GM19351 (cell line): ENCODE measurements around the gene PTPN3.

Source experiments
- ATAC-seq: cut with Tn5 transposase; IDR thresholded peaks from one replicate; pipeline ENCODE4 v1.9.1; 2021; ENCODE audit warnings: mild to moderate bottlenecking, moderate library complexity; ENCODE audit not compliant: unreplicated experiment

PTPN3 gene

DNA sequence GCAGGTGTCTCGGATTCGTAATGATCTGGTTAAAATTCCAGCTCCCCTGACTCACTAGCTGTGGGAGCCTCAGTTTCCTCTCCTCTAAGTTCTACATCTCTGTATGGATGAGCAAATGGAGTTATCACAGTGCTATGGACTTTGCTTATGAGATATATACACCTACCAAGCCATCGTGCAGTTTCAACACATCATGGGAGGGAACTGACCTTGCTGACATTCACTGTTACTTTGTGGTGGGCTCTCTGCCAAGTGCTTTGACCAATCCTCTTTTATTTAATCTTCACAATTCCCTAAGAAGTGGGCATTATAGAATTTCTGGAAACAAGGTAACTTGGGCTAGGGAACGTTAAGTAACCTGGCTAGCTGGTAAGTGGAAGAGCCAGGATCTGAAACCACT lies 70.2 kb downstream of the PTPN3 start:
- ATAC-seq, result no peak

DNA sequence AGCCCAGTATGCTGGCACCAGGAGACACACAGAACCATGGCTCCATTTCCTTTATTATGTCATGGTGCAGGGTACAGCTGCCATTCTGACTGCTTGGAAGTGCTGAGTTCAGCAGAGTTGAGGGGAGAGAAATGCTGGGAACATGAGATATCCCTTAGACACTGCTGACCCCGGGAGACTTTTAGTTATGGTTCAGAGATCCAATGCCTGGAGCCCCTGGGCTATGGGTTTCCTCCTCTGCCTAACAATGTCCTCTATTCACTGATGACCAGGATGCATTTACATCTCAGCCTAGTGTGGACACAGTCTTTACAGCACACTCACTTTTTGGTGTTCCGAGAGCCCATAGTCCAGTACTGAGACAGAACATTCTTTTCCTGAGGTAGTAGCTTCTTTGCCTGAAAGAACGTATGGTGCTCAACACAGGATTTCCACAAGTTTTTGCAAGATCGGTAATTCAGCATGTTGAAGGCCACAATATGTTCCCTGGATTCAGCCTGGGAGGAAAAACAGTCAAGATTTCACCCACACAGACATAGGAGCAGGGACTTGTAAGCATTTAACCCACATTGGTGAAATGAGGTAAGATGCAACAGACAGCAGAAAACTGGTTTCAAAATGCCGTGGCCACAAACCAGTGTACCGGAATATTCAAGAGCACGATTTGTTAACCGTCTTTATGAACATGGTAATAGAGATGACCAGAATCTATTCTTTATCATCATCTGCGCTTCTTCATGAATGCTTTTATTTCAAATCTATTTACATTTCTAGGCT lies 71.3 kb downstream of the PTPN3 start:
- no peak for ATAC-seq

DNA sequence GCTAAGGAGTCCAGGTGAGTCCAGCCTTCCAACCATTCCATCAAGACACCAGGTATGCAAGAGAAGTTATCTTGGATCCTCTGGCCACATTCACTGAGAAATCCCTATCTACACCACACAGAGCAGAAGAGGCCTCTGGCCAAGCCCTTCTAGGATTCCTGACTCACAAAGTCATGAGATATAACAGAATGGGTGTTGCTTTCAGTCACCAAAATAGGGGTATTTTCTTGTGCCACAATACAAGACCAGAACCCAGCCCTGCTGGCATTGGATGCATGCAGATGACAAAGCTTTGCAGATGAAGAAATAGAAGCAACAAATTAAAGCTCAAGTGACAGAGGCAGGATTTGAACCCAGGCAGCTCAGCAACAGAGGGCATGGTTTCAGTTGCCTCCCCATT lies 73.5 kb downstream of the PTPN3 start:
- ATAC-seq, result no peak

DNA sequence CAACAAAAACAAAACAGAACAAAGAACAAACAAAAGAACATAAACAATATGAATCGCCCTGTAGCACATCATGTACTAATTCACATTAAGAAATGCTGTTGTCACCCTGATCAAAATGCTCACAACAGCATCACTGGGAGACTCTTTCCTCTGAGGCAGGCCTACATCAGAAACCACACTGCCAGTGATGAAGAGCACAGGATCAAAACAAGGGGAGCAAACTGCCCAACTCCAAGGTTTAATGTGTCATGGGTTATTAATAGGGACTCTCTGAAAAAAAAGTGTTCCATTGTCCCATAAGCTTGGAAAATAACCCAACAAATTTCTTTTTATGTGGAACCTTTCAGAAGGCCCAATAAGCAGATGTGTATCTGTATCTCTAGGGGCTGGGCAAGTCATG lies 74.2 kb downstream of the PTPN3 start:
- ATAC-seq, result no peak

DNA sequence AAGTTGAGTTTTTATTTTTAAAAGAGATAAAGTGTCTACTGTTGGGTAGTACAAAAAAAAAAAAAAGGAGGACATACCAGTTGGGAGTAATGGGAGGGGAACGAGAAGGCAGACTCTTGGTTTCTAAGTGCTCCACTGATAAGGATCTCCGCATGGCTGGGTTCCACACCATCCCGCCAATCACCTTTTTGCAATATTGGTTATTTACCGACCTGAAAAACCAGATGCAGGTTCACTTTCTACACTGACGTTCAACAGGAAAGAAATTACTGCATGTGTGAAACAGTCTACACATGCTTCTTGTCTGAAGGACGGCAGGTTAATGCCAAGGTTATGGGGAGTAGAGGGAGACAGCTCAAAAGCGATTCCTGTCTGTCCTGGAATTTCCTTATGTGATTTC lies 75.5 kb downstream of the PTPN3 start:
- peak; percentile 80 for ATAC-seq

DNA sequence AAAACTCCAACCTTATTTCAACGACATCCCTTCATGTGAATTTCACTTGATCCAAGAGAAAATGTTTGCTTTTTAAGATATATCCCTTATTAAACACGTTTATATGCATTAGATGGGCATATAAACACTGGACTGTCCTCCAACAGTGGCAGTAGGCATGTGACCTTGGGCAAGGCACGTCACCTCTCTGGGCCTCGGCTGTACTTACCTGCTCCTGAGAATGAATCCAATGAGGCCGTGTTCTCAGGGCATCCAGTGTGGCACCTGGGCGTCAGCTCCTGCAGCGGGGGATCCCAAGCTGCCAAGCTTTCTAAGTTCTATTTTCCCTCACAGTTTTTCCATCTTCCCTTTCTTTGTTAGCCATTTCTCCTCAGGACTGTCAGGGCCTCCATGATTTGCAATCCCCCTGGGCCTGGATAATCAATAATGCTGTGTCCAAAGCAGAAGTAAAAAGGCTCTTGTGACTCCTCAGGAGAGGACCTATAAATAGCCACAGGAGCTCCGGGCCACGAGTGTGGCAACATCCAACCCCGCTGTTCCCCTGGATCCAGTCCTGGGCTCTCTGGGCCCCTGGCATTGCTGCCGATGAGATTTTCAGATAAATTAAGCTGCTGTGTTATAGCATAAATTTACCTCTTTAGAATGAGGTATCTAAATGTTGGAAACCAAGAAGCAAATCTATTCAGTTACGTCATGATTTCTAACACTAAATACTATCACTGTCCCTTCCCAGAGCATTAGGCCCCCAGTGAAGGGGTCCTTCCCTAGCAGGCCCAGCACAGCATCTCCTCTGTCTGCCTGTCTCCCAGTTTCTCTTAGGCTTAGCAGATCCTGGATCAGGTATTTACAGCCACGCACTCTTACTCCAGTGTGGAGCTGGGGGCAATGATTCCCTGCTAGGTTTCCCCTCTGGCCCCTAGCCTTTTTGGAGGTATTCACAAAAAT lies 76.8 kb downstream of the PTPN3 start:
- ATAC-seq, result no peak

DNA sequence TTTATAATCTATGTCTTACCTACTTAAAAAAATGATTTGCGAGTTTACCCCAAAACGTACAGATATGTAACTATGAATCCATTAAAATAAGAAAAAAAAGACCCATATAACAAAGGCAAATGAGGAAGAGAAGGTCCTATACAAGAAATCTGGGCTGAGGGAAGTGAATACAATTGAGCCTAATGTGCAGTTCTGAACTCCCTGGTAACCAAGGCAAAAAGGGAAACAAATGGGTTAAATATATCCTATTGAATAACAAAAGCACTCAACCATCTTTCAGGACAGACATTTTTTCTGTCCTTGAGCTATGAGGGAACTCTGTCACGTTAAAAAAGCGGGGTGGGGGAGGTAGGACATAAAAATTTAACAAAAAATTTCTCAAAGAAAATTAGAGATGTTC lies 78.6 kb downstream of the PTPN3 start:
- no peak for ATAC-seq

DNA sequence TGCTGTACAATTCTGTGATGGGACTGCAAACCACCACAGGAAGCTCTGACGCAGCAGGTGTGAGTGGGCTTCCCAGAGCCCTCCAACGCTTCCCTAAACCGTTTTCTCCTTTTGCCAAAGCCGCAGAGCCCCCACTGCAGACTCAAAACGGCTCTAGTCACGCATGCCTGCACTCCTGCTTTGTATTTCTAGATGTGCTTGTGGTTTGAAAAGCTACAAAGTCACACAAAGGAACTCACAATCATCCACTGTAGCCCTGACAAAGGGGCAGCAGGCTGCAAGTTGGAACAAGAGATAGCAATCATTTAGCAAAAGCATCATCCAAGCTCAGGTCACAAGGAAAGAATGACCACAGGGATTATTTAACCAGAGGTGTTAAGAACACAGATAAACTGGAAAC lies 79.3 kb downstream of the PTPN3 start:
- ATAC-seq, result peak; percentile 36

DNA sequence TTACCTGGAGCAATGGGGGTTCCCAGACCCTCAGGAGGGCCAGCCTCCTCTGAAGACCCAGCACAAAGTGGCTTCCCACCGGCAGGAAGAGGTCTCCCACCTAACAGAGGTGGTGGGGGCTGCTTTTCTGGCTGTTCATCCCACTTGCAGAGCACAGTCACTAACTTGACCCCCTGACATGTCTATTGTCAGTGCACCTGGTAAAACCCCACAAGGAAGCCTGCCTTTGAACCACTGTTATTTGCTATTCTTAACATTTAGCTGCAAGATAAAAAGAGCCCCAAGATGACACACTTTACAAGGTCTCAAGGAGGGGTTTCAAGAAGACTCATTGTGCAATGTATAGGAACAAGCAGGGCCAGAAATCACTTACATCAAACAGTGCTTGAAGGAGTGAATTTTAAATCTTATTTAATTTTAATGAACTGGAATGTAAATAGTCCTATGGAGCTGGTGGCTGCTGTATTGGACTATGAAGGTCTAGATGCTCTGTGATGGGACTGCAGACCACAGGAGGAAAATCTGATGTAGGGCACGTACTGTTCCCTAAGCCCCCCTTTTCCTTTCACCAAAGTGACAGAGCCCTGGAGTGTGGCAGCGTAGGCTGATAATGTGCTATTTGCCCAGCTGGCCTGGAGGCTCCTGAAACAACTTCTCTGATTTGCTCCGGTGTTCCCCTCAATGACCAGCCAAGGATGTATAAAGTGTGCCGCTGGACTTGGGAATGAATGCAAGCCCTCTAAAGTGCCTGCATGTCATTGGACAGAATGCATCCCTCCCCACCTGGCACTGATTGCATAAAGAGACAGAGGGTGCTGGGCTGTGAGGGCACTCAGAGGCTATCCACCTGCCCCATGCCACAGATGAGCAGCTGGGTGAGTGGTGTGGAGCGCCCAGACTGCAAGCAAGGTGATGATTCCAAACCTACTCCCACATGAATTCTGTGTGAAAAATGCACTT lies 80.2 kb downstream of the PTPN3 start:
- no peak for ATAC-seq

DNA sequence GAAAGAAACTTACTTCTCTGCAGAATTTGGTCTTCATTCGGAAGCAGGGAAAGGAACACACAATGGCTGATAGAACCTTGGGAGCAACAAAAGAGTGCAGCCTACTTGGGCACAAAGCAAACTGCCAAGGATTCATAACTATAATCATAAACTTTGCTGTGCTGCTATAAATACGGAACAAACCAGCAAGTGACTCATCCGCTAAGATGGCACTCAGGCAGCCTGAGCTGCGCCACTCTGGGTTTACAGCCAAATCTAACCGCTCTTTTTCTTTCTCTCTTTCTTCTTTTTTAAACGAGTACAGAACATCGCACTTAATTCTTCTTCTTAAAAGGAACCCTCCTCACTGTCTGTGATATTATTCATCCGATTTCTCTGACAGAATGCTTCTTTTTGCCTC lies 81.1 kb downstream of the PTPN3 start:
- no peak for ATAC-seq

DNA sequence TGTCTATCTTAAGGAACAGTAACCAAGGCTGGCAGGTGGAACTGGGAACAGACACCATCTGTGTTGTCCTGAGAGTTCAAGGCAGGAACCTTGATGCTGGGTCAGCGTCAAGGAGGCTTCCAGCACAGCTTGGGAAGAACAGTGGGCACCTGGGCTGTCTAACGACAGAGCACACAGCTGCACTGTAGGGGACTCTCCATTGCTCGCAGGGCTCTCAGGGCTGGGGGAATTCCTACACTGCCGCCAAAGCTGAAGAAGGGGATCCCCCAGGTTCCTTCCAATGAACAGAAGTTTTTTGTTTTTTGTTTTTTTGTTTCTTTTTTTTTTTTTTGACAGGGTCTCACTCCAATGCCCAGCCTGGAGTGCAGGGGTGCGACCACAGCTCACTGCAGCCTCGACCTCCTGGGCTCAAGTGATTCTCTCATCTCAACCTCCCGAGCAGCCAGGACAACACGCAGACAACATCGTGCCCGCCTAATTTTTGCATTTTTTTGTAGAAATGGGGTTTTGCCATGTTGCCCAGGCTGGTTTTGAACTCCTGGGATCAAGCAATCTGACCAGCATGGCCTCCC lies 81.9 kb downstream of the PTPN3 start:
- peak; percentile 39 for ATAC-seq

DNA sequence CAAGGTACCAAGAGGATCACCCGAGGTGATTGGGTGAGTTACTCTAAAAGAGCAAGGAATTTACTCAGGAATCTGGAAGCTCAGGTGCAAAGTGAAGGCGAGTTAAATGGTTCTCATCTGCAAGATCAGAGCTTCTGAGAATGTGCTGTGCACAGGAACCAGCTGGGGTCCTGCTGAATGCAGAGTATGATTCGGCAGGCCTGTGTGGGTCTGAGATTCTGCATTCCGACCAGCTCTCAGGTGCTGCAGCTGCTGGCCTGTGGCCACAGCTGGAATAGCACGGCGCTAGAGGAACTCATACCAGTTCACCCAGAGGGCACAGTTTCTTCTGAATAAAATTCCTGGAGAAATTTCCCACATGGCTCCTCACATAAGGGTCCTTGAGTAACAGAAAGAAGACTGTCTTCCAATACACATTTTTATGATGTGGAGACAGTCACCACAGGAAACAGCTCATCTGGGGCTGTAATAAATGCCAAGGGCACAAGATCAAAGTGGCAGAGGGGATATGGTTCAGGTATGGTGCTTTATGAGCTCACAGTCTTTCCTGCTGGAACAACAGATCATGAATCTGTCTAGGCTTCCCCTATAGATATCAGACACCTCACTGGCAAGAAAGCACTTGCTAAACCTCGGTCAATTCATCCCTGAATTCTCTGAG lies 83.9 kb downstream of the PTPN3 start:
- no peak for ATAC-seq

DNA sequence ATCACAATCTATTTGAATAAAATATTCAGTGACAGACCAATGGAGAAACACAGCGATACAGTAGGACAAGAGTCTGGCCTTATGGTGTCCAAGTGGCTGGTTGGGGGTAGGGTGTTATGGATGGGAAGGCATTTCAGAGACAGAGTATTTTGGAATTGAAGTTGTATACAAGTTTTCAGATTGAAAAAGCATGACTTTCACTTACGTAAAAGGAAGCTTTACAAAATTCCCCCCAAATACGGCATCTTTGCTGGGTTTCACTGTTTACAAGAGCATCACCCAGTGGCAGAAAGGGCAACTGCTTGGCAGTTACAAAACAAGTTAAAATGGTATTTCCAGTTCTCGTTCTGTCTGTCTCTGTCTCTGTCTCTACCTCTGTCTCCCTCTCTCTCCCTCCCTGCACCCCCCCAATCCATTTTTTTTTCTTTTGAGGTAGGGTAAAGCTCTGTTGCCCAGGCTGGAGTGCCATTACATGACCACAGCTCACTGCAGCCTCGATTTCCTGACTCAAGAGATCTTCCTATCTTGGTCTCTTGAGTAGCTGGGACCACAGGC lies 86.2 kb downstream of the PTPN3 start:
- ATAC-seq, result peak; percentile 39

DNA sequence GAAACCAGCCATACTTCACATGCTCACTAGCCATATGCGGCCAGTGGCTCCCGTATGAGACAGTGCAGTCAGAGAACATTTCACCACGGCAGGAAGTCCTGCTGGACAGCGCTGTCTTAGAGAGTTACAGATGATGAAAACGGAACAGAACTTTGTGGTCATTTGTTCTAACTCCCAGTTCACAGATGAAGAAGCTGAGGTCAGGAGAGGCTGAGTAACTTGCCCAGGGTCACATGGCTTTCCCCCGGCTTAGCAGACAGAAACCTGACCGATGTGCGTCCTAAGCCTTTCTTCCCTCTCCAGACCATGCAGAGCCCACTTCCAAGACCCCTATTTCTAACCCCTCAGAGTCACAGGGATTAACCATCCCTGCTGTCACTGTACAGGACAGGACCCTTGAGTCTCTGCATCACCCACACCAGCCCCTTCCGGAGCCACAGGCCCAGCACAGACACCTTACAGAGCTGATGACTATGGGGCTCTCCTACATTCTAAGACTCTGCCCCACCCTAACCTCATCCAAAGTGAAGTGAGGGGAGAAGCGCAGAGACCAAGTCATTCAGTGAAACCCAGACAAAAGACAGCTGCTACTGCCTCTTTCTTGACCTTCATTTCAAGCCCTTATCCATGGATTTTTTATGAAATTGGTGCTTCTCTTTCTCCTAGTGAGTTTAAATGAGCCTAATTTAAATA lies 86.9 kb downstream of the PTPN3 start:
- peak; percentile 80 for ATAC-seq

DNA sequence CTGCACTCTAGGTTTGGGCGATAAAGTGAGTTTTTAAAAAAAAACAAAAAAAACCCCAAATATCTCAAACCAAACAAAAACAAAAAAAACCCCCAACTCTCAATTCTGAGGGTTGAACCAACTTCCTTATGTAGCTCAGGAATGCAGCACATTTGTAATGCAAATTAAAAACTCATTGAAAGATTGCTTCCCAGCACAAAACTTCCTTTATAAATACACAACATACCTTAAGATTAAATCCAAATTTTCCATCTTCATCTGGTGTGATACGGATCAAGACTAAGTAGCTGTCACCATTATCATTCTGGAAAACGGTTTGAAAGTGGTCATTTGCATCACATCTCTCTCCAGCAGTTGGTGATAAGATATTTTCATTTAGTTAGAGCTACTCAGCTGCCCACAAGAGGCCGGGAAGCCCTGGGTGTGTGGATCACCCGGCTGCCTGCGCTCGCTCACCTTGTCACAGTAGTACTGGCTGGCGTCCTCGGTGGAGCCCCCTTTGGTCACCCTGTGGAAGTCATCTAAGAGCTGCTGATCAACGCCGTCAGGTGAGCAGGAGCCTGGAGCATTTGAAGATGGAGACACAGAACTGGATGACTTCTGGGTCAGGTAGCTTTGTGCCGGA lies 88.2 kb downstream of the PTPN3 start:
- ATAC-seq, result no peak

DNA sequence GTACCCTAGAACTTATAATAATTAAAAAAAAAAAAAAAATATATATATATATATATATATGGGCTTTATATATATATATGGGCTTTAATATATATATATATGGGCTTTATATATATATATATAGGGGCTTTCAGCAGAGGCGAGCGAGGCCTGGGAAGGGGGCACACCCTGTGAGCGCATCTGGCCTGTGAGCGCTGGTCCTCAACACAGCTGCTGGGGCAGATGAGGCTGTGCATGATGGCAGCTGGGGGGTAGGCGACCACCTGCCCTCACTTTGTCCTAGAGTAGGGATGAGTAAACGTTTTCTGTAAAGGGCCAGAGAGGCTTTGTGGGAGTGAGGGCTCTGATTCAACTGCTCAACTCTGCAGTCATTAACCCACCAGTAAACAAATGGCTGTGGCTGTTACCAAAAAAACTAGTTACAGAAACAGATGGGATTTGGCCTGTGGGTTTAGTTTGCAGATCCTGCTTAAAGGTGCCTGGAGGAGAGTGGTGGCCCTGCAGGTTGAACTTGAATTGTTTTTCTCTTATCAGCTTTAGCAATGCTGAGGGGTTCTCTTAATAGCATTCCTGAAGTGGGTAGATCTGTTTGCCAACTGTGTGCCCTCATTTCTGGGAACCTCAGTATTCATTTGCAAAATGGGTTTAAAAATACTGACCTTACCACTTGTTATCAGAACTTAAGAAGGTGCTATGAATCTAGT lies 89.2 kb downstream of the PTPN3 start:
- ATAC-seq, result no peak

DNA sequence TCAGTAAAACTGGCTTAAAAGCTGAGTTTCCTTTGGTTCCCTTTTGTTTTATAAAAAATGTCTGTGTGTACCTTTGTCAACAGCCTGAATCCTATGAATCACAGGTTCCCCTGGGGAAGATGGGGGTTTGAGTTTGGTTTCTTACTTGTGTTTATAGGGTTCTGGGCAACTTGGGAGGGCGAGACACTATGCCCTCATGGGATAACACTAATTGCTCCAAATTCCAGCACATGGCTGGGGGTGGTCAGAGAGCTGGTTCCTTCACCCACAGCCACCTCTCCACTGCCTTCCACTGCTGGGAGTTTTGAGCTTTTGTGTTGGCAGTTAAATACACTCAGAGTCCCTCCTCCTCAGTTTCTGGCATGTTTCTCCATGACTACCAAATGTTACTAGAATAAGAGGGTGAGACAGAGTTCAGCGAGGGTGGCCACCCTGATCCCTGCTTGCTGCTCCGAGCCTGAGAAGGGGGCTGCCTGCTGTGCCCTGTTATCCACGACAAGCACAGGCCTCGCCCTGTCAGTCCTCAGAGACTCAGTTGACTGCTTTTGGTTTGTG lies 94.3 kb downstream of the PTPN3 start:
- ATAC-seq, result no peak

DNA sequence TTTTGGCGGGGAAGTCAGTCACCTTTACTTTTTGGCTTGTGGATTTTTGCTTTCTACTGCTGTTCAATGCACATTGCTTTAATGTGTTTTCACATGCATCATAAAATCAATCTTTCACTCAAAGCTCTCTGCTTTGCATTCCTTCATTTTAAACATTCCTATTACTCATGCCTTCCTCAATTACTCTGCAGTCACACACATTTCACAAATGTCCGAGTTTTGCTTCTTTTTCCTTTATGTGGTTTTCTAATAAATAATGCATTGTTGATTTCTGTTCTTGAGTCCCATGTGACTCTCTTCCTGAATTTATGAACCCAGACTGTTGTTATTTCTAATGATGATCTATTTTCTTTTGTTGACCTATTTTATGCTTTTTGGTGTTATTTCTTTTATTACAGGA lies 95.0 kb downstream of the PTPN3 start:
- no peak for ATAC-seq
